ENCODE data around the gene SERPINB10. TPM values are rescaled to one million over a fixed set of nuclear protein-coding genes. Genes with fewer than 3 reads are reported as not detected.

SERPINB10 gene
- total and polyA plus RNA-seq, 9 of the 15 experiments (the other 6 are each of a cell fraction or from before 2014, with no cell fraction given): not detected

GRCh38 chr18:63872586-63872985 lies 35.2 kb upstream of the SERPINB10 start:
- ATAC-seq (no peak), DNase-seq (ENCODE audit: extremely low read depth in 1 of 4, low spot score in 3 of 4) (no peak), FAIRE-seq (no peak)
- BruUV-seq (replicated peaks): no TSS peak
- no peak for TF ChIP-seq PHB (CRISPR knock-in tag; IDR thresholded peaks at IDR 0.05)
- no peak overlapping the region for H3K4me2 ChIP-seq (ENCODE audit: insufficient read depth, low read length)
- no peaks in the 10 kb centered on the region for H3K36me3 ChIP-seq (ENCODE audit: control insufficient read depth, insufficient read depth, low read length)
- no peaks in the 10 kb centered on the region for H3K9me3 ChIP-seq (replicated peaks; ENCODE audit: control insufficient read depth, insufficient read depth, low read depth, low read length)
- no peaks in the 10 kb centered on the region for H3K79me2 ChIP-seq (ENCODE audit: control insufficient read depth, insufficient read depth, low read length)
- no peaks in the 10 kb centered on the region for H4K20me1 ChIP-seq (replicated peaks; ENCODE audit: control insufficient read depth, insufficient read depth, low read length)
- no peak overlapping the region for H3K27ac ChIP-seq (ENCODE audit: extremely low read depth, low read depth, low read length)
- ChIA-PET CTCF (ENCODE audit: low intra/inter-chr PET ratio) (no interaction called here), POLR2A (no interaction called here)
- in situ Hi-C loops (cut with MboI) (no loop called here), intact Hi-C loops (cut with micrococcal nuclease) (no loop called here)
- H3K27me3 ChIP-seq (ENCODE audit: control insufficient read depth in 2 of 2, insufficient read depth in 2 of 2, low read length in 2 of 2): no peaks in the 10 kb centered on the region
- no peak overlapping the region for H2AFZ ChIP-seq (ENCODE audit: low read depth, low read length)
- no peak overlapping the region for H3K9ac ChIP-seq (ENCODE audit: insufficient read depth in 1 of 2, low read depth in 2 of 2, low read length in 2 of 2)
- H3K4me3 ChIP-seq: no peak overlapping the region
- H3K9me1 ChIP-seq (ENCODE audit: control insufficient read depth, insufficient read depth, low read length): no peaks in the 10 kb centered on the region
- H3K4me1 ChIP-seq (replicated peaks in 1 of 2; ENCODE audit: control insufficient read depth in 2 of 2, insufficient read depth in 2 of 2, low read length in 2 of 2): no peaks in the 10 kb centered on the region

GRCh38 chr18:63878343-63878742 lies 29.4 kb upstream of the SERPINB10 start:
- no peaks in the 10 kb centered on the region for H3K36me3 ChIP-seq (ENCODE audit: control insufficient read depth, insufficient read depth, low read length)
- FAIRE-seq: no peak
- intact Hi-C loops (cut with micrococcal nuclease) (no loop called here), in situ Hi-C loops (cut with MboI) (no loop called here)
- no peak overlapping the region for H3K27ac ChIP-seq (ENCODE audit: extremely low read depth, low read depth, low read length)
- H3K4me2 ChIP-seq (ENCODE audit: insufficient read depth, low read length): no peak overlapping the region
- H3K4me3 ChIP-seq: no peak overlapping the region
- H3K9me3 ChIP-seq (replicated peaks; ENCODE audit: control insufficient read depth, insufficient read depth, low read depth, low read length): no peaks in the 10 kb centered on the region
- CTCF ChIA-PET (ENCODE audit: low intra/inter-chr PET ratio): interaction anchor here (0.7 kb wide), 1 partner anchor 57 kb away, joined by 3 read pairs; no protein-coding TSS in a partner anchor
- no peak for DNase-seq (ENCODE audit: extremely low read depth in 1 of 4, low spot score in 3 of 4)
- no peaks in the 10 kb centered on the region for H3K9me1 ChIP-seq (ENCODE audit: control insufficient read depth, insufficient read depth, low read length)
- no peaks in the 10 kb centered on the region for H3K4me1 ChIP-seq (replicated peaks in 1 of 2; ENCODE audit: control insufficient read depth in 2 of 2, insufficient read depth in 2 of 2, low read length in 2 of 2)
- no peak overlapping the region for H2AFZ ChIP-seq (ENCODE audit: low read depth, low read length)
- H3K9ac ChIP-seq (ENCODE audit: insufficient read depth in 1 of 2, low read depth in 2 of 2, low read length in 2 of 2): no peak overlapping the region
- no peaks in the 10 kb centered on the region for H3K27me3 ChIP-seq (ENCODE audit: control insufficient read depth in 2 of 2, insufficient read depth in 2 of 2, low read length in 2 of 2)
- no peak for ATAC-seq
- WGBS (ENCODE audit: insufficient coverage, low coverage, missing lambda C conversion rate): 0% methylated on average over 3 of the region's 3 CpGs
- no peaks in the 10 kb centered on the region for H3K79me2 ChIP-seq (ENCODE audit: control insufficient read depth, insufficient read depth, low read length)
- no TSS peak for BruUV-seq (replicated peaks)
- POLR2A ChIA-PET: no interaction called here
- no peaks in the 10 kb centered on the region for H4K20me1 ChIP-seq (replicated peaks; ENCODE audit: control insufficient read depth, insufficient read depth, low read length)
- TF ChIP-seq CEBPG (CRISPR knock-in tag; IDR thresholded peaks at IDR 0.05) (no peak), CEBPG (tag; conservative IDR thresholded peaks at IDR 0.05 in 1 of 2, IDR thresholded peaks at IDR 0.05 in 1 of 2) (peak in 1 of 2 experiments; percentile 49; a peak in 2 of 4 replicates), ZNF395 (CRISPR knock-in tag; IDR thresholded peaks at IDR 0.05) (no peak)
